Measurements from ENCODE around the gene DNAH2.

The DNAH2 gene

GRCh38 chr17:7716901-7717755 lies at the start of gene DNAH2:
Gene DNAH2 (plus strand): TSS chr17:7717744. CDS start chr17:7719735, 1,991 bp downstream.
- FAIRE-seq, result no peak
- DNase-seq (ENCODE audit: insufficient read length, low spot score), result peak; percentile 93
- TF ChIP-seq POLR2A (IDR thresholded peaks at IDR 0.05; ENCODE audit: low read depth, low read length), result peak; percentile 40

- FAIRE-seq, result no peak
- no peak for TF ChIP-seq POLR2A (IDR thresholded peaks at IDR 0.05; ENCODE audit: low read depth, low read length)
- no peak for DNase-seq (ENCODE audit: insufficient read length, low spot score)
These were observed 49.1 kb upstream of the DNAH2 start for GRCh38 chr17:7668482-7668881.

- no peak for TF ChIP-seq POLR2A (IDR thresholded peaks at IDR 0.05; ENCODE audit: low read depth, low read length)
- FAIRE-seq (no peak), DNase-seq (ENCODE audit: insufficient read length, low spot score) (no peak)
These were observed 44.3 kb upstream of the DNAH2 start for GRCh38 chr17:7673239-7673638.

GRCh38 chr17:7674934-7675333 lies 42.6 kb upstream of the DNAH2 start:
- DNase-seq (ENCODE audit: insufficient read length, low spot score) (no peak), FAIRE-seq (no peak)
- no peak for TF ChIP-seq POLR2A (IDR thresholded peaks at IDR 0.05; ENCODE audit: low read depth, low read length)

- no peak for TF ChIP-seq POLR2A (IDR thresholded peaks at IDR 0.05; ENCODE audit: low read depth, low read length)
- DNase-seq (ENCODE audit: insufficient read length, low spot score) (no peak), FAIRE-seq (no peak)
These were observed 41.0 kb upstream of the DNAH2 start for GRCh38 chr17:7676533-7676932.

- TF ChIP-seq POLR2A (IDR thresholded peaks at IDR 0.05; ENCODE audit: low read depth, low read length), result no peak
- FAIRE-seq, result no peak
- DNase-seq (ENCODE audit: insufficient read length, low spot score), result no peak
These were observed 40.0 kb upstream of the DNAH2 start for GRCh38 chr17:7677388-7678067.

- FAIRE-seq (no peak), DNase-seq (ENCODE audit: insufficient read length, low spot score) (no peak)
- TF ChIP-seq POLR2A (IDR thresholded peaks at IDR 0.05; ENCODE audit: low read depth, low read length), result no peak
These were observed 32.6 kb upstream of the DNAH2 start for GRCh38 chr17:7684851-7685532.

GRCh38 chr17:7685533-7686221 lies 31.9 kb upstream of the DNAH2 start:
- DNase-seq (ENCODE audit: insufficient read length, low spot score) (peak; percentile 50), FAIRE-seq (no peak)
- no peak for TF ChIP-seq POLR2A (IDR thresholded peaks at IDR 0.05; ENCODE audit: low read depth, low read length)

GRCh38 chr17:7686222-7687071 lies 31.1 kb upstream of the DNAH2 start:
- no peak for FAIRE-seq
- DNase-seq (ENCODE audit: insufficient read length, low spot score), result no peak
- TF ChIP-seq POLR2A (IDR thresholded peaks at IDR 0.05; ENCODE audit: low read depth, low read length), result peak; percentile 58

GRCh38 chr17:7687072-7687907 lies 30.3 kb upstream of the DNAH2 start, which contains the start of gene TP53:
Gene TP53 (minus strand): TSS chr17:7687490. CDS start chr17:7676594, 10,896 bp downstream.
- TF ChIP-seq POLR2A (IDR thresholded peaks at IDR 0.05; ENCODE audit: low read depth, low read length), result peak; percentile 91
- DNase-seq (ENCODE audit: insufficient read length, low spot score) (no peak), FAIRE-seq (no peak)

- peak; percentile 84 for DNase-seq (ENCODE audit: insufficient read length, low spot score)
- peak; percentile 62 for TF ChIP-seq POLR2A (IDR thresholded peaks at IDR 0.05; ENCODE audit: low read depth, low read length)
These were observed 29.4 kb upstream of the DNAH2 start, which contains the start of gene WRAP53 for GRCh38 chr17:7687908-7688807. Gene WRAP53 (plus strand): TSS chr17:7688477. CDS start chr17:7688649, 172 bp downstream.

More at GRCh38 chr17:7687908-7688807, 29.4 kb upstream of the DNAH2 start, which contains the start of gene WRAP53:
- FAIRE-seq, result no peak

All from H54 (cell line).